CD4-positive, alpha-beta T cell treated with Interleukin-12 subunit alpha and Interleukin-12 subunit beta, for 1 hour (primary cell): ENCODE measurements around the gene PCDHB5.
"Not testable (repeated sequence)": the region's sequence is repeated elsewhere in the genome, so short reads cannot be mapped to it uniquely, and the experiment has no call there.

ENCODE experiments used
- DNase-seq: peaks from one replicate; pipeline ENCODE4 v3.0.0-alpha.2; 2020

Gene PCDHB5

GRCh38 chr5:141155540-141156374, 20.8 kb downstream of the PCDHB5 start:
- DNase-seq: no peak

GRCh38 chr5:141157356-141157755, 22.4 kb downstream of the PCDHB5 start:
- DNase-seq: not testable (repeated sequence)

- not testable (repeated sequence) for DNase-seq
Measured at GRCh38 chr5:141157901-141158300, 22.9 kb downstream of the PCDHB5 start.

DNA sequence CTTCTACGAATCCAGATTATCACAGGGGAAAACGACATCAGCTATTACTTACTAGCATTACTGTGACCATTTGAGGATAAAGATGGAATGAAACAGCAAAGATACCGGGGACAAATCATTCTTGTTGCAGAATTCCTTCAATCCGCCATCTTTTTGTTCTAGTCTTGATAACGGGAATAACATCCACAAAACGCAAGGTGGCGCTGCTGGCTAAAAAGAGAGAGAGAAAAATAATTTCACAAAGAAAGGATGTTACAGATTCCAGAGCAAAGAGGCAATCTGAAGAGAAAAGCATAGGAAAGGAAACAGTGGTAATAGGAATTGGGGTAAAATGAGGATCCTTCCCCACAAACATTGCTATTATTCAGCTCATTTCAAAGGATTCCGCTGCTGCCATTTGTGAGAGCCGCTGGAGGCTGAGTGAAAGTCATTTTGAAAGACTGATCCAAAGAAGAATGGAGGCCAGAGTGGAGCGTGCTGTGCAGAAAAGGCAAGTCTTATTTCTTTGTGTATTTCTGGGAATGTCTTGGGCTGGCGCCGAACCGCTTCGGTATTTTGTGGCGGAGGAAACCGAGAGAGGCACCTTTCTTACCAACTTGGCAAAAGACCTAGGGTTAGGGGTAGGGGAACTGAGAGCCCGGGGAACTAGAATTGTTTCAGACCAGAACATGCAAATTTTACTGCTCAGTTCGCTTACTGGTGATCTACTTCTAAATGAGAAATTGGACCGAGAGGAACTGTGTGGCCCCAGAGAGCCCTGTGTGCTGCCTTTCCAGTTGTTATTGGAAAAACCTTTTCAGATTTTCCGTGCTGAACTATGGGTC, 37.6 kb downstream of the PCDHB5 start, which contains the start of gene PCDHB7:
TSS of gene PCDHB7 (plus strand) at position 264 of the 824 bp plus-strand sequence. CDS start at position 456, 192 bp downstream.
- peak; percentile 12 for DNase-seq

DNA sequence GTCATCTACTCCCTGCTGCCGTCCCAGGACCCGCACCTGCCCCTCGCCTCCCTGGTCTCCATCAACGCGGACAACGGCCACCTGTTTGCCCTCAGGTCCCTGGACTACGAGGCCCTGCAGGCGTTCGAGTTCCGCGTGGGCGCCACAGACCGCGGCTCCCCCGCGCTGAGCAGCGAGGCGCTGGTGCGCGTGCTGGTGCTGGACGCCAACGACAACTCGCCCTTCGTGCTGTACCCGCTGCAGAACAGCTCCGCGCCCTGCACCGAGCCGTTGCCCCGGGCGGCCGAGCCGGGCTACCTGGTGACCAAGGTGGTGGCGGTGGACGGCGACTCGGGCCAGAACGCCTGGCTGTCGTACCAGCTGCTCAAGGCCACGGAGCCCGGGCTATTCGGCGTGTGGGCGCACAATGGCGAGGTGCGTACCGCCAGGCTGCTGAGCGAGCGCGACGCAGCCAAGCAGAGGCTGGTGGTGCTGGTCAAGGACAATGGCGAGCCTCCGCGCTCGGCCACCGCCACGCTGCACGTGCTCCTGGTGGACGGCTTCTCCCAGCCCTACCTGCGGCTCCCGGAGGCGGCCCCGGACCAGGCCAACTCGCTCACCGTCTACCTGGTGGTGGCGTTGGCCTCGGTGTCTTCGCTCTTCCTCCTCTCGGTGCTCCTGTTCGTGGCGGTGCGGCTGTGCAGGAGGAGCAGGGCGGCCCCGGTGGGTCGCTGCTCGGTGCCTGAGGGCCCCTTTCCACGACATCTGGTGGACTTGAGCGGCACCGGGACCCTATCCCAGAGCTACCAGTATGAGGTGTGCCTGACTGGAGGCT, 39.5 kb downstream of the PCDHB5 start:
- not testable (repeated sequence) for DNase-seq

- DNase-seq: no peak
Measured at GRCh38 chr5:141175933-141176332, 40.9 kb downstream of the PCDHB5 start.

- not testable (repeated sequence) for DNase-seq
Measured at GRCh38 chr5:141177577-141178191, 42.7 kb downstream of the PCDHB5 start, which contains the start of gene PCDHB8. PCDHB8 (plus strand) TSS chr5:141177790; CDS start chr5:141178035, 245 bp downstream.

GRCh38 chr5:141179371-141179770, 44.4 kb downstream of the PCDHB5 start:
- DNase-seq: not testable (repeated sequence)

DNA sequence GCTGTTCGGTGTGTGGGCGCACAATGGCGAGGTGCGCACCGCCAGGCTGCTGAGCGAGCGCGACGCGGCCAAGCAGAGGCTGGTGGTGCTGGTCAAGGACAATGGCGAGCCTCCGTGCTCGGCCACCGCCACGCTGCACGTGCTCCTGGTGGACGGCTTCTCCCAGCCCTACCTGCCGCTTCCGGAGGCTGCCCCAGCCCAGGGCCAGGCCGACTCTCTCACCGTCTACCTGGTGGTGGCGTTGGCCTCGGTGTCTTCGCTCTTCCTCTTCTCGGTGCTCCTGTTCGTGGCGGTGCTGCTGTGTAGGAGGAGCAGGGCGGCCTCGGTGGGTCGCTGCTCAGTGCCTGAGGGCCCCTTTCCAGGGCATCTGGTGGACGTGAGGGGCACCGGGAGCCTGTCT, 44.9 kb downstream of the PCDHB5 start:
- DNase-seq: not testable (repeated sequence)

GRCh38 chr5:141180313-141180712, 45.3 kb downstream of the PCDHB5 start:
- no peak for DNase-seq

DNA sequence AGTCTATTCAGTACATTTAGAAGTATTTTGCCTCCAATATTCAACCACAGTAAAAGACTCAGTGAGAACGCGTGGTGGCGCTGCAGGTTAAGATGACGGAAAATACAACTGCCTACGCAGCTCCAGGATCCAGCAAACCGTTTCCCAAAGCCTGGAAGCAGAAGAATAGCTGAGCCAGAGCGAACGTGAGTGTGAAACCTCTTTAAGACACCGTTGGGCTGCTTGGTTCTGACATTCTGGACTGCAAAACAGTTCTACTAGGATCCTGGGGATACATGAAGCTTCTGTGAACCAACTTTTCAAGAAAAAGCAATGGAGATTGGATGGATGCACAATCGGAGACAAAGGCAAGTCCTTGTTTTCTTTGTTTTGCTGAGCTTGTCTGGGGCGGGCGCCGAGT, 47.2 kb downstream of the PCDHB5 start, which contains the start of gene PCDHB16:
TSS of gene PCDHB16 (plus strand) at position 140 of the 400 bp plus-strand sequence. CDS start at position 313, 173 bp downstream.
- DNase-seq: no peak

- DNase-seq: not testable (repeated sequence)
Measured at GRCh38 chr5:141184117-141184855, 49.3 kb downstream of the PCDHB5 start.

DNA sequence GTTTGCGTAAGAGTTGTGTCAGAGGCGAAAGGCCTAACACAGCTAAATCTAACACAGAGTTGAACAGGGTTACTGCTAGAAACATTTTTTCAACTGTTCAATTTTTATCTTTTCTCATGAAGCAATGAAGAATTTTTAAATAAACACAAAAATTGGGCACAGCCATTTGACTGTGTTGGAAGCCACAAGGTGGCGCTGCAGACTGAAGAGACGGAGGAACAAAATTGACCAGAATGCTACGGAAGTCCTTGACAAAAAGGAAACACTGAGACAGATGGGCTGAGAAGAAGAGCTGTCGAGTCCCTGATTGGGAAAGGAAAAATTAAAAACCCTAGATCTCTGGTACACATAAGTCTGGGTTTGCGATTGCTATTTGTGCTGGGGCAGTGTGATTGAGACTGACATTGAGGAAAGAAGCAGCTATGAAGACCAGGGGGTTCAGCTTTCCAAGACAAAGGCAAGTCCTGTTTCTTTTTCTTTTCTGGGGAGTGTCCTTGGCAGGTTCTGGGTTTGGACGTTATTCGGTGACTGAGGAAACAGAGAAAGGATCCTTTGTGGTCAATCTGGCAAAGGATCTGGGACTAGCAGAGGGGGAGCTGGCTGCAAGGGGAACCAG, 52.0 kb downstream of the PCDHB5 start, which contains the start of gene PCDHB9:
TSS of gene PCDHB9 (plus strand) at position 265 of the 616 bp plus-strand sequence. CDS start at position 423, 158 bp downstream.
- peak; percentile 33 for DNase-seq
